K562 treated with DMSO at 1 percent for 12 hours (cell line): Measurements from ENCODE around the gene TXK. TPM values are rescaled to one million over a fixed set of nuclear protein-coding genes. Genes with fewer than 3 reads are reported as not detected.

ENCODE experiments used
- total RNA-seq: library from RNA; unstranded; fragments of 300-600 nt; gene quantifications from 2 replicates; pipeline ENCODE4 v1.2.3, GENCODE V29; 2022; ENCODE audit not compliant: insufficient read depth

Gene TXK
- 3.8 TPM in 1 of 2 replicates, not detected in the other for total RNA-seq

GRCh38 chr4:48134081-48134480, at the start of gene TXK:
Gene TXK, minus strand, starts transcription at chr4:48134250. Its CDS starts 80 bp downstream, at chr4:48134170.

Other genes with a start within 250 kb of the TXK start
- 7.3 and 15.2 TPM in 2 replicates for gene NFXL1, start 219.7 kb downstream of the TXK start, total RNA-seq
- 1.1 TPM in 1 of 2 replicates, not detected in the other for gene CNGA1, start 117.6 kb downstream of the TXK start, total RNA-seq
- gene NIPAL1, start 117.5 kb downstream of the TXK start, total RNA-seq = not detected in 2 replicates
- 1.7 and 6.6 TPM in 2 replicates for gene TEC, start 135.6 kb upstream of the TXK start, total RNA-seq
- gene SLAIN2, start 207.3 kb upstream of the TXK start, total RNA-seq = 4.4 and 18.3 TPM in 2 replicates